ENCODE measurements around the gene THAP6.
"Not testable (repeated sequence)": the region's sequence is repeated elsewhere in the genome, so short reads cannot be mapped to it uniquely, and the experiment has no call there.

- not testable (repeated sequence) for TF ChIP-seq CTCF, POLR2A (IDR thresholded peaks at IDR 0.05)
Measured at GRCh38 chr4:75533339-75533887, 19.1 kb downstream of the THAP6 start.

Data from right lobe of liver (tissue), 4 donors.